Measurements from ENCODE around the gene MMP2.

- TF ChIP-seq CTCF (IDR thresholded peaks at IDR 0.05 in 2 of 3, conservative IDR thresholded peaks at IDR 0.05 in 1 of 3; ENCODE audit: borderline replicate concordance in 1 of 3, insufficient read depth in 1 of 3, low read depth in 2 of 3, low read length in 2 of 3) (no peak), POLR2A (IDR thresholded peaks at IDR 0.05; ENCODE audit: borderline replicate concordance, extremely low read depth, insufficient read depth, insufficient read length) (no peak)
Observed at GRCh38 chr16:55454861-55455260, 24.1 kb upstream of the MMP2 start.
